22Rv1 (cell line): Measurements from ENCODE around the gene CST7.

ENCODE experiments used
- H3K27ac ChIP-seq: fragments of 450-650 bp; 2 replicates; pipeline ENCODE4 v1.5.1; 2017
- ZFX ChIP-seq: fragments of 450-650 bp; IDR thresholded peaks from 2 replicates; pipeline ENCODE4 v1.6.1; 2017; ENCODE audit warnings: antibody characterized with exemption, borderline replicate concordance
- TF ChIP-seq, protein P1 (sequence below): fragments of 450-650 bp; IDR thresholded peaks from 2 replicates; pipeline ENCODE4 v1.5.1; 2017; ENCODE audit warnings: mild to moderate bottlenecking

CST7 gene

DNA sequence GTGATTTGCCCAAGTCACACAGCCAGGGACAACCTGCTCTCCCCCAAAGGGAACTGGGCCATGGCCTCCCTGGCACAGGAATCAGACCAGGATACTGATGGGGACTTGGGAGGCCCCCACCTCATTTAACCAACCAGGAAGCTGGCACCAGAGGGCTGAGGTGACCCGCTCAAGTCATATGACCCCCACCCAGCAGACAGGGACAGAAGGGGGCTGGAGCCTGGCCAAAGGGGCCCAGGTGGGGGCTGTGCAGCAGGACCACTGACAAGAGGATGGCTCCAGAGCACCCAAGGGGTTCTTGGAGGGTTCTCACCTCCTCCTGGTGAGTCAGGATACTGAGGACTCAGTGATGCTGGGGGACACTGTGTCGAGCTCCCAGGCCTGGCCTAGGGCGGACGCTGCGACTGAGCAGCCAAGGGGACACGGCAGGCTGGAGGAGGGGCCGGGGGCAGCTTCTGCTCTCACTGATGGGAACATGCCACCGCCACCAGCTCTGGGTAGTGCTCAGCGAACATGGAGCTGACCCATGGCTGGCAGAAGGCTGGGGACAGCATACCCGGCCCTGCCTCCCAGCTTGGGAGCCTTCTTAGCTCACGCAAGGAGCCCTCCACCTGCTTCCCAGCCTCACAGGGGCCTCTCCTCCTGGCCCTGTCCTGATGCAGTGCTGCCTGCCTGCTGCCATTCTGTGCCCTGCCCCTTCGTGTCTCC, 1.2 kb downstream of the CST7 start:
- no peak for TF ChIP-seq ZFX
- TF ChIP-seq, protein P1, sequence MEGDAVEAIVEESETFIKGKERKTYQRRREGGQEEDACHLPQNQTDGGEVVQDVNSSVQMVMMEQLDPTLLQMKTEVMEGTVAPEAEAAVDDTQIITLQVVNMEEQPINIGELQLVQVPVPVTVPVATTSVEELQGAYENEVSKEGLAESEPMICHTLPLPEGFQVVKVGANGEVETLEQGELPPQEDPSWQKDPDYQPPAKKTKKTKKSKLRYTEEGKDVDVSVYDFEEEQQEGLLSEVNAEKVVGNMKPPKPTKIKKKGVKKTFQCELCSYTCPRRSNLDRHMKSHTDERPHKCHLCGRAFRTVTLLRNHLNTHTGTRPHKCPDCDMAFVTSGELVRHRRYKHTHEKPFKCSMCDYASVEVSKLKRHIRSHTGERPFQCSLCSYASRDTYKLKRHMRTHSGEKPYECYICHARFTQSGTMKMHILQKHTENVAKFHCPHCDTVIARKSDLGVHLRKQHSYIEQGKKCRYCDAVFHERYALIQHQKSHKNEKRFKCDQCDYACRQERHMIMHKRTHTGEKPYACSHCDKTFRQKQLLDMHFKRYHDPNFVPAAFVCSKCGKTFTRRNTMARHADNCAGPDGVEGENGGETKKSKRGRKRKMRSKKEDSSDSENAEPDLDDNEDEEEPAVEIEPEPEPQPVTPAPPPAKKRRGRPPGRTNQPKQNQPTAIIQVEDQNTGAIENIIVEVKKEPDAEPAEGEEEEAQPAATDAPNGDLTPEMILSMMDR: no peak
- H3K27ac ChIP-seq: no peak overlapping the region

DNA sequence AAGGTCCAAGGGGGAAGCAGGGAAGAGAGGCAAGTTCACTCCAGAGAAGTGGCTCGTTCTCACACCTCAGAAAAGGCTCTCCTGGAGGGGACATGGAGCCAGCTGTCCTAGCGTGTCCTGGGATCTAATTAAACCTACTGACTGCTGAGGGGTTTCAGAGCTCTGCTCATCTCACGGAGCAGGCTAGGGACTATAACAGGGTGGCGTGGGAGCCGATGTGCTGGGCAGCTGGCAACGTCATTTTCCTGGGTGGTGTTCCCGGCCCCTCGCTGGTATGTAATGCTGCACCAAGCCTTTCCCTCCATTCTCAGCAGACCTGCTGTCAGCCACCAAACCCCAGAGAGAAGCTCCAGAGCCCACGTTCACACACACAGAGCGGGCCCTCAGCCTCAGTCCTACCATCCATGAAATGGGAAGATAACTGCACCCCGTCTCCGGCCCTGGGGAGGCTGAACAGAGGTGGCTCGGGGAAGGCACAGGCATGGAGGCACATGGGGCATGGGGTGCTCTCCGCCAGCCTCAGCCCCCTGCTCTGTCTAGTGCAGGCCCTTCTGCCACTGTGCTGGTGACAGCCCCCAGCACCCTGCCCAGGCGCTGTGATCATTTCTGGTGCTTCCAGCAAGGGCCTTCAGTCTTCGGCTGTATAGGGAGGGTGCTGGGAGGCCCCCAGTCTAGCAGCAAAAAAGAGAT, 1.9 kb downstream of the CST7 start:
- TF ChIP-seq ZFX: no peak
- TF ChIP-seq, protein P1: no peak
- H3K27ac ChIP-seq: no peak overlapping the region

DNA sequence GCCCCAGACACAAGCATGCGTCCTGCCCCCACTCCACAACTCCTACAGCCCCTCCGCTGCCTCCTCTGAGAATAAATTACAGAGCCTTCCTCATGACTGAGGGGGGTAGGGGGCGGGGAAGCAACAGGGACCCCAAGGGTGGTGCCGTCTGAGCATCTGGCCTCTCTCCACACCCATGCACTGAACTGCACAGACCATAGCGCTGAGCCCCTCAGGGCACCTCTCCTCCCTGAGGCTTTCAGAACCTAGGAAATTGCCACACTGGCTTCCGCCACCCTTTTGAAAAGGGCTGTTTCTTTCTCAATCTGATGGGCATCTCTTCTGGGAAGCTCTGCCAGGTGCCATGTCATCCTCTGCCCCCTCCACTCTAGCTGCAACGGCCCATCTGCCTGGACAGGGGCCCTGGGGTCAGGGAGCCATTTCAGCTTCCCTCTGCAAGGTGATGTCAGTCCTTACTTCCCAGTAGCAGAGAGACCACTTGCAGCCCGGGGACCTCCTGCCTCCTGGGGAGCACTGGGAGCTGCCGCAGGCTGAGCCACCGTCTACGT, 2.5 kb downstream of the CST7 start:
- TF ChIP-seq, protein P1: no peak
- TF ChIP-seq ZFX: no peak
- no peak overlapping the region for H3K27ac ChIP-seq

DNA sequence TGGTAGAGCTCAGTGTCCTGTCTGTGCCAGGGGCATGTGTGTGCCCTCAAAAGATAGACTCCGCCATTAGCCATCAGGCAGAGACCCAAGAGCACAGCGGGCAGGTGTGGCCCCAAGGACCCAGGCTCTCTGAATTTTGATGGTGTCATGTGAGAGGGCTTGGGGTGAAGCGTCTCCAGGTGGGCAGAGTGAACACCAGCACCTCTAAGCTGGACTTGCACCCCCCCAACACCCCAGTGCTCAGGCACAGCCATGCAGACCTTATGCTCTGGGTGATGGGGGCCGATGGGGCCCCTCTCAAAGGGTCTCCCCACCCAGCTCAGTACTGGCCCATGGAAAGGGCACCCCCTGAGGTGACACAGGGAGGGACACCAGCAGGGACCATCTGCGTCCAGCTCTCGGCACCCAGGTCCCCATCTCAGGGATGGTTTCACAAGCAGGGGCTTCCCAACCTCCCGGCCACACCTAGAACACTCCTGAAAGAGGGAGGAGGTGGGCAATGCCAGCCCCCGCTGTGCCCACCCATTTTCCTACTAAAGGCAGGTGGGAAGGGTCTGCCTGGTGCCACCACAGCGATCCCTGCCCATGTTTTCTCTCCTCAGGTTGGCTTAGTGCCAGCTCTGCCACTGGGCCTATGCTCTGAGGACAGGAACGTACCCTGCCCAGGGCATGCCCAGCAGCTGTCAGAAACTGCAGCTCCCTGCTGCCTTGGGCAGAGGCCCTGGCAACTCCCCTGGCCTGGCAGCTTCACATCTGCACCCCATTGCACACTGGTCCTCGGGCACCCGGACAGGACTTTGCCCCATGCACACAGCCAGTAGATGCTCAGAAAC, 3.5 kb downstream of the CST7 start:
- no peak overlapping the region for H3K27ac ChIP-seq
- TF ChIP-seq, protein P1: no peak
- TF ChIP-seq ZFX: no peak

DNA sequence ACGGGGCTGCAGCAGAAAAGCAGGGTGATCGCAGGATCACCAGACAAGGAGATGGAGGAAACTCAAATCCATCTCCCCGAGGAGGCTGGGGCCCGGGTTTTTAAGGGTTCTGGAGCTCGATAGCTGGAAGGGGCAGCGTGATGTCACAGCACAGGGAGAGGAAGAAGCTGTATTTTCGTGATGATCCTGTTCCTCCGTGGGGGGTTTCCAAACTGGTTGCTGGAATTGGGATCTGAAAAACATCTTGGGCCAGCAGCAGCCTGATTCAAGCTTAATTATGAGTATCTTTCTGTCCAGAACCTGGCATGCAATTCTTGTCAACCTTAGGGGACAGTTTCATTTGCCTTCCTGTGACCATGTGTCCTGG, 4.1 kb downstream of the CST7 start:
- no peak for TF ChIP-seq ZFX
- TF ChIP-seq, protein P1: no peak
- no peak overlapping the region for H3K27ac ChIP-seq

DNA sequence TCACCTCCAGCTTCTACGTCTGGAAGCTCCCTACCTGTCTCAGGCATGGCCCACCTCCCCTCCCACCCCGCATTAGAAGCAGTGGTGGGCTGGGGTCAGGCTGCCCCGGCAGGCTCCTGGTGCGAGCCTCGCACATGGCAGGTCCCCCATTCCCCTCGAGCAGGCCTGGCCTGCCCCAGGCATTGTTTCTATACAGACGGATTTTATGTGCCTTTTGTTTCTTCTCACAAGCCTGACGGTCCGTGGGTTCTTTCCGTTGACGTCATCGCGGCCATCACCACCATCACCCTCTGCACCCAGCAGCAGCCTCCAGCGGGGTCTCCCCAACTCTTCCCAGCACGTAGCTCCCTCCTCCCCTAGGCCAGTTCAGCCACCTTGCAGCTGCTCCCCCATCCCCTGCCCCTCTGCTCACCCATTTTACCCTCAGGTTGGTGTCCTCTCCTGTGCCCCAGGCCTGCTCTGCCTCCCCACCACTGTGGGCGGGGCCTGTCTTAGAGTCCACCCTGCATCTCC, 4.6 kb downstream of the CST7 start:
- H3K27ac ChIP-seq: no peak overlapping the region
- TF ChIP-seq, protein P1: no peak
- no peak for TF ChIP-seq ZFX
